Measurements from ENCODE around the gene RNF207. TPM values are rescaled to one million over a fixed set of nuclear protein-coding genes. Genes with fewer than 3 reads are reported as not detected.

The RNF207 gene
- total RNA-seq, 2 donors from 2014 or later = 25.2 to 52.4 TPM

- H3K36me3 ChIP-seq (replicated peaks in 1 of 2; ENCODE audit: insufficient read depth in 1 of 2, low read depth in 2 of 2) = no peaks in the 10 kb centered on the region
- H3K27me3 ChIP-seq = peaks cover 0 to 4% of the 10 kb centered on the region in 2 donors
- no peak overlapping the region for H3K4me3 ChIP-seq
- H3K4me1 ChIP-seq = peaks cover 18% of the 10 kb centered on the region
- H3K27ac ChIP-seq = no peak overlapping the region
- intact Hi-C loops (cut with DNase I) = no loop called here
- TF ChIP-seq CTCF (IDR thresholded peaks at IDR 0.05) = no peak
- TF ChIP-seq POLR2A (IDR thresholded peaks at IDR 0.05) = no peak
- DNase-seq (no peak), ATAC-seq (no peak)
- no peaks in the 10 kb centered on the region for H3K9me3 ChIP-seq
- WGBS, 2 donors = 55 to 68% methylated on average over 9 of the region's 10 CpGs
Measured at GRCh38 chr1:6258675-6259074, 52.8 kb downstream of the RNF207 start.

GRCh38 chr1:6259491-6260362 is 53.8 kb downstream of the RNF207 start:
- Histone ChIP-seq H3K27me3 (peaks cover 0 to 4% of the 10 kb centered on the region in 2 donors), H3K27ac (no peak overlapping the region)

GRCh38 chr1:6260433-6260934 is 54.6 kb downstream of the RNF207 start:
- H3K4me1 ChIP-seq = peaks cover 18% of the 10 kb centered on the region
- DNase-seq (no peak), ATAC-seq (no peak)
- intact Hi-C loops (cut with DNase I) = no loop called here
- H3K27me3 ChIP-seq = peaks cover 0 to 4% of the 10 kb centered on the region in 2 donors
- 4% methylated on average over 29 of the region's 61 CpGs; no CpG with 5 or more reads in 1 of the 2 donors for WGBS, 2 donors
- TF ChIP-seq POLR2A (IDR thresholded peaks at IDR 0.05) (no peak), CTCF (IDR thresholded peaks at IDR 0.05) (no peak)
- no peaks in the 10 kb centered on the region for H3K9me3 ChIP-seq
- no peaks in the 10 kb centered on the region for H3K36me3 ChIP-seq (replicated peaks in 1 of 2; ENCODE audit: insufficient read depth in 1 of 2, low read depth in 2 of 2)
- no peak overlapping the region for H3K27ac ChIP-seq
- peak overlapping the region in 1 of 2 donors; percentile 19 for H3K4me3 ChIP-seq

More at GRCh38 chr1:6259491-6260362, 53.8 kb downstream of the RNF207 start:
- ATAC-seq (peak; percentile 48), DNase-seq (peak; percentile 56 to 75 (median 68))
- peak overlapping the region in 1 of 2 donors; percentile 19 for H3K4me3 ChIP-seq
- no peaks in the 10 kb centered on the region for H3K9me3 ChIP-seq
- TF ChIP-seq POLR2A (IDR thresholded peaks at IDR 0.05) (no peak), CTCF (IDR thresholded peaks at IDR 0.05) (no peak)
- H3K4me1 ChIP-seq = peaks cover 18% of the 10 kb centered on the region
- intact Hi-C loops (cut with DNase I) = no loop called here
- no peaks in the 10 kb centered on the region for H3K36me3 ChIP-seq (replicated peaks in 1 of 2; ENCODE audit: insufficient read depth in 1 of 2, low read depth in 2 of 2)
- 7 to 12% methylated on average over 17 to 45 of the region's 46 CpGs for WGBS, 2 donors

- peaks cover 0 to 4% of the 10 kb centered on the region in 2 donors for H3K27me3 ChIP-seq
- H3K4me1 ChIP-seq = peaks cover 18% of the 10 kb centered on the region
- H3K9me3 ChIP-seq = no peaks in the 10 kb centered on the region
- no peak for TF ChIP-seq CTCF (IDR thresholded peaks at IDR 0.05)
- H3K36me3 ChIP-seq (replicated peaks in 1 of 2; ENCODE audit: insufficient read depth in 1 of 2, low read depth in 2 of 2) = no peaks in the 10 kb centered on the region
- 0 to 4% methylated on average over 1 to 26 of the region's 78 CpGs for WGBS, 2 donors
- DNase-seq = peak in 2 of 4 donors; percentile 27 to 35
- H3K27ac ChIP-seq = no peak within 1 kb of the TSS
- ATAC-seq = peak; percentile 59
- H3K4me3 ChIP-seq = peak within 1 kb of the TSS in 1 of 2 donors; percentile 19
- intact Hi-C loops (cut with DNase I) = no loop called here
Measured at GRCh38 chr1:6260961-6261614, 55.2 kb downstream of the RNF207 start, which contains the start of gene GPR153. Gene GPR153 (minus strand): TSS chr1:6261098. CDS start chr1:6254905, 6,193 bp downstream.
